Loucy (cell line): ENCODE measurements around the gene FOXO3.
A peak's percentile ranks its signal among the peaks of the same experiment; 100 is the strongest.

ENCODE experiments used
- H2AFZ ChIP-seq: fragments of 200-600 bp; sonication (generic); 2 replicates; pipeline ENCODE4 v1.6.0; 2016; ENCODE audit warnings: antibody characterized with exemption, mild to moderate bottlenecking, low read length, moderate library complexity
- H3F3A ChIP-seq: fragments of 200-600 bp; 2 replicates; pipeline ENCODE4 v1.6.0; 2016; ENCODE audit warnings: antibody characterized with exemption, low read depth, mild to moderate bottlenecking
- H3K27me3 ChIP-seq: fragments of 200-600 bp; sonication (generic); 2 replicates; pipeline ENCODE4 v1.6.1; 2014; ENCODE audit warnings: low read length, mild to moderate bottlenecking; ENCODE audit not compliant: insufficient read depth, poor library complexity, severe bottlenecking
- H3K36me3 ChIP-seq: fragments of 200-600 bp; sonication (generic); 2 replicates; pipeline ENCODE4 v1.6.1; 2016; ENCODE audit warnings: low read length; ENCODE audit not compliant: insufficient read depth
- H3K4me1 ChIP-seq: fragments of 200-600 bp; sonication (generic); 2 replicates; pipeline ENCODE4 v1.5.1; 2014; ENCODE audit warnings: low read length, mild to moderate bottlenecking; ENCODE audit not compliant: insufficient read depth, poor library complexity, severe bottlenecking
- H3K4me2 ChIP-seq: fragments of 200-600 bp; sonication (generic); 2 replicates; pipeline ENCODE4 v1.6.0; 2014; ENCODE audit warnings: antibody characterized with exemption, low read length, low read depth, mild to moderate bottlenecking; ENCODE audit not compliant: poor library complexity, severe bottlenecking
- H3K4me3 ChIP-seq: fragments of 200-600 bp; sonication (generic); 2 replicates; pipeline ENCODE4 v1.5.1; 2014; ENCODE audit warnings: low read length, mild to moderate bottlenecking, mixed read lengths; ENCODE audit not compliant: poor library complexity, severe bottlenecking
- H3K79me2 ChIP-seq: fragments of 200-600 bp; sonication (generic); 2 replicates; pipeline ENCODE4 v1.6.1; 2014; ENCODE audit warnings: low read length; ENCODE audit not compliant: insufficient read depth
- H3K9ac ChIP-seq: fragments of 200-600 bp; sonication (generic); 2 replicates; pipeline ENCODE4 v1.6.0; 2014; ENCODE audit warnings: mild to moderate bottlenecking, low read depth, low read length, moderate library complexity; ENCODE audit not compliant: poor library complexity, severe bottlenecking
- H3K9me2 ChIP-seq: fragments of 200-600 bp; sonication (generic); replicated peaks from 2 replicates; pipeline ENCODE4 v1.6.1; 2016; ENCODE audit warnings: low read depth, low read length, mixed read lengths
- H3K9me3 ChIP-seq: fragments of 200-600 bp; sonication (generic); 2 replicates; pipeline ENCODE4 v1.6.1; 2014; ENCODE audit warnings: mild to moderate bottlenecking, antibody characterized with exemption, low read length, low read depth; ENCODE audit not compliant: insufficient read depth
- H4K20me1 ChIP-seq: fragments of 200-600 bp; sonication (generic); 2 replicates; pipeline ENCODE4 v1.6.0; 2014; ENCODE audit warnings: antibody characterized with exemption, low read length, mild to moderate bottlenecking; ENCODE audit not compliant: insufficient read depth, poor library complexity, severe bottlenecking
- EZH2phosphoT487 ChIP-seq: fragments of 200-600 bp; IDR thresholded peaks from 2 replicates; pipeline ENCODE4 v1.6.1; 2018; ENCODE audit warnings: antibody characterized with exemption, mild to moderate bottlenecking, moderate library complexity, borderline replicate concordance
- TF ChIP-seq, protein P1 (sequence below): fragments of 200-600 bp; sonication (generic); conservative IDR thresholded peaks from 2 replicates; pipeline ENCODE4 v1.5.1; 2014; ENCODE audit warnings: mild to moderate bottlenecking, antibody characterized with exemption, low read length

FOXO3 gene

DNA sequence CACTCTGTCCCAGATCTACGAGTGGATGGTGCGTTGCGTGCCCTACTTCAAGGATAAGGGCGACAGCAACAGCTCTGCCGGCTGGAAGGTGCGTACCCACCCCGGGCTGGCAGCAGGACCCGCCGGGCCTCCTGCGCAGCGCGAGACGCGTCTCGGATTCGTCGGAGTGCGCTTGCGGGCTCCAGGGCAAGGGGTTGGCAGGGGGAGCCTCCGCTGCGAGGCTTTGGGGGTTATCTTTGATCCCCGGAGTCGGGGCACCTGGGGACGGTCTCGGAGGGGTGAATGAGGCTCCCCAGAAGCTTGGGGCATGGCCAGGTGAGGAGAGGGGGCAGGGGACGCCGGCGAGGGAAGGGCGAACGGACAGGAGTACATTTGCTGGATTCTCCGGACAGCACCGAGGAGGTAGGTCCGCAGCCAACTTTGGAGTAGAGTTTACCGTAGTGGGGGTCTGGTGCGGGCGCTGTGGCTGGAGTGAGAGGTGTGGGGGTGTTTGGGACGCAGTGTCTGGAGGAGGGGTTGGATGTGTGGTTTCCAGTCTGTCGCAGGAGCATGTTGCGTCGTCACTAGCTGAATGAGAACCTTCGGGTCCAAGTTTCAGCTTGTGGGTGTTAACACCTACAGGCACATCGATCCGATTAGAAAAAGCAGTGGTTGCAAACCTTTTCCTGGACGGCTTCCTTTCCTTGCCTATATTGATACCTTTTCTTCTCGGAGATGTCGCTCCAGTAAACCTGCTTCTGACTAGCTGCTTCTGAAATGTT is 1.2 kb downstream of the FOXO3 start:
- H3K9me2 ChIP-seq, result no peaks in the 10 kb centered on the region
- peaks cover 2% of the 10 kb centered on the region; the same call in 1 of the 2 replicates for H3K36me3 ChIP-seq
- H3K9ac ChIP-seq, result peak overlapping the region; percentile 14
- no peak overlapping the region for H2AFZ ChIP-seq
- peaks cover 69% of the 10 kb centered on the region for H3K79me2 ChIP-seq
- H3K4me2 ChIP-seq, result peak overlapping the region; percentile 75
- no peaks in the 10 kb centered on the region for H3K9me3 ChIP-seq
- no peaks in the 10 kb centered on the region for H3K27me3 ChIP-seq
- peaks cover 5% of the 10 kb centered on the region; the same call in 1 of the 2 replicates for H3F3A ChIP-seq
- H3K4me1 ChIP-seq, result peaks cover 53% of the 10 kb centered on the region
- no peak for TF ChIP-seq EZH2phosphoT487
- TF ChIP-seq, protein P1, sequence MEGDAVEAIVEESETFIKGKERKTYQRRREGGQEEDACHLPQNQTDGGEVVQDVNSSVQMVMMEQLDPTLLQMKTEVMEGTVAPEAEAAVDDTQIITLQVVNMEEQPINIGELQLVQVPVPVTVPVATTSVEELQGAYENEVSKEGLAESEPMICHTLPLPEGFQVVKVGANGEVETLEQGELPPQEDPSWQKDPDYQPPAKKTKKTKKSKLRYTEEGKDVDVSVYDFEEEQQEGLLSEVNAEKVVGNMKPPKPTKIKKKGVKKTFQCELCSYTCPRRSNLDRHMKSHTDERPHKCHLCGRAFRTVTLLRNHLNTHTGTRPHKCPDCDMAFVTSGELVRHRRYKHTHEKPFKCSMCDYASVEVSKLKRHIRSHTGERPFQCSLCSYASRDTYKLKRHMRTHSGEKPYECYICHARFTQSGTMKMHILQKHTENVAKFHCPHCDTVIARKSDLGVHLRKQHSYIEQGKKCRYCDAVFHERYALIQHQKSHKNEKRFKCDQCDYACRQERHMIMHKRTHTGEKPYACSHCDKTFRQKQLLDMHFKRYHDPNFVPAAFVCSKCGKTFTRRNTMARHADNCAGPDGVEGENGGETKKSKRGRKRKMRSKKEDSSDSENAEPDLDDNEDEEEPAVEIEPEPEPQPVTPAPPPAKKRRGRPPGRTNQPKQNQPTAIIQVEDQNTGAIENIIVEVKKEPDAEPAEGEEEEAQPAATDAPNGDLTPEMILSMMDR, result no peak
- peaks cover 55% of the 10 kb centered on the region for H4K20me1 ChIP-seq
- peak overlapping the region; percentile 68 for H3K4me3 ChIP-seq

DNA sequence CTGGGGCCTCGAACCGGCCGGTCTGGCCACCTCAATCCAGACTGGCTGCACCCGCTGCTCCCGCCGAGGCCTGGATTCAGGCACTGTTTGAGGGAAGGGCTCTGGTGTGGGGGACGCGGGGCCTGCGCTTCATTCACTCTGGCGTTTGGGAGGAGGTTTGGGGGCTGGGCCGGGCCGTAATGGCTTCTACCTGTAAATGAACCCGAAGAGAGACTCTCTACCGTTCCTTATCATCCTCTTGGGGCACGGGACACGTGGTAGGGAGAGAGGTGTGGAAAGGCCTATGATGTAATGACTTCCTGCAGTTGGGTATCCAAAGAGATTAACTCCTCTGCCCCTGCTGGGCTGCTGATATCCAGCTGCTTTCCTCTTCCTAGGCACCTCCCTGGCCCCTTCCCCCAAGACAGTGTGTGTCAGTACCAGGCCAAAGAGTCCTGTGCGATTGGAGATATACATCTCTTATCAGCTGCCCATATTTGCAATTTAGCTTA is 1.8 kb downstream of the FOXO3 start:
- H2AFZ ChIP-seq, result no peak overlapping the region
- peaks cover 61% of the 10 kb centered on the region for H4K20me1 ChIP-seq
- H3F3A ChIP-seq, result peaks cover 5% of the 10 kb centered on the region; the same call in 1 of the 2 replicates
- H3K27me3 ChIP-seq, result no peaks in the 10 kb centered on the region
- H3K9me2 ChIP-seq, result no peaks in the 10 kb centered on the region
- no peaks in the 10 kb centered on the region for H3K9me3 ChIP-seq
- H3K36me3 ChIP-seq, result peaks cover 8% of the 10 kb centered on the region; the same call in 1 of the 2 replicates
- H3K9ac ChIP-seq, result peak overlapping the region; percentile 14
- TF ChIP-seq, protein P1, result no peak
- TF ChIP-seq EZH2phosphoT487, result no peak
- peaks cover 75% of the 10 kb centered on the region for H3K79me2 ChIP-seq
- peak overlapping the region; percentile 68 for H3K4me3 ChIP-seq
- peak overlapping the region; percentile 75 for H3K4me2 ChIP-seq
- H3K4me1 ChIP-seq, result peaks cover 47% of the 10 kb centered on the region

- peaks cover 5% of the 10 kb centered on the region; the same call in 1 of the 2 replicates for H3F3A ChIP-seq
- TF ChIP-seq, protein P1, result no peak
- no peak for TF ChIP-seq EZH2phosphoT487
- peak overlapping the region; percentile 14 for H3K9ac ChIP-seq
- H3K4me2 ChIP-seq, result peak overlapping the region; percentile 75
- peaks cover 63% of the 10 kb centered on the region for H4K20me1 ChIP-seq
- peaks cover 49% of the 10 kb centered on the region for H3K4me1 ChIP-seq
- no peaks in the 10 kb centered on the region for H3K9me2 ChIP-seq
- peak overlapping the region; percentile 68 for H3K4me3 ChIP-seq
- H3K9me3 ChIP-seq, result no peaks in the 10 kb centered on the region
- peaks cover 9% of the 10 kb centered on the region; the same call in 1 of the 2 replicates for H3K36me3 ChIP-seq
- H2AFZ ChIP-seq, result no peak overlapping the region
- peaks cover 81% of the 10 kb centered on the region for H3K79me2 ChIP-seq
- H3K27me3 ChIP-seq, result no peaks in the 10 kb centered on the region
These were observed 2.6 kb downstream of the FOXO3 start for GRCh38 chr6:108563292-108563691.
